K562 (cell line): ENCODE measurements around the gene NOBOX. TPM values are rescaled to one million over a fixed set of nuclear protein-coding genes. Genes with fewer than 3 reads are reported as not detected.

Source experiments
- ATAC-seq: fragments of 200-7000 bp; cut with Tn5 transposase; 3 replicates; pipeline ENCODE4 v1.9.1; 2020; ENCODE audit warnings: moderate library complexity
- BruUV-seq: library from RNA; stranded (reverse); fragments of 400-500 nt; replicated peaks from 2 replicates; lab custom pipeline; 2021; lab: Mats Ljungman, UMichigan
- CTCF ChIA-PET: fragments of 300-600 bp; formaldehyde crosslinking; extraction: SDS; loops from one replicate; lab custom pipeline; 2021; ENCODE audit warnings: low intra/inter-chr PET ratio; lab: Yijun Ruan, JAX
- POLR2A ChIA-PET: fragments of 300-600, 350-650 bp; sonication (Branson Sonifier 250); formaldehyde crosslinking; extraction: SDS; loops from one replicate; lab custom pipeline; 2021; ENCODE audit warnings: antibody characterized with exemption, inconsistent platforms; lab: Yijun Ruan, JAX
- DNase-seq, 4 experiments: peaks; one replicate each; pipeline versions ENCODE4 v3.0.0 to v3.0.0-alpha.2; 2011 to 2018; ENCODE audit warnings: low spot score in 3 of 4, mixed read lengths in 3 of 4; ENCODE audit errors: extremely low read depth in 1 of 4
- FAIRE-seq: peaks from 2 replicates; lab custom pipeline; 2011; peaks lifted over from hg19 to GRCh38; lab: Jason Lieb, UNC
- H2AFZ ChIP-seq: 2 replicates; pipeline ENCODE4 v1.6.0; 2011; ENCODE audit warnings: low read depth, low read length, control low read depth, inconsistent platforms
- H3K27ac ChIP-seq: fragments of 200-600 bp; 3 replicates; pipeline ENCODE4 v1.8.0; 2011; ENCODE audit warnings: low read depth, mild to moderate bottlenecking, control low read depth, inconsistent platforms, low read length, moderate library complexity, mixed read lengths; ENCODE audit errors: extremely low read depth
- H3K27me3 ChIP-seq, 2 experiments: fragments of 300-600 bp in 1 of 2; 2 replicates in 1 of 2; 3 replicates in 1 of 2; pipeline versions ENCODE4 v1.6.0 to v1.8.0; 2011; ENCODE audit warnings: inconsistent platforms in 2 of 2, low read length in 2 of 2, mild to moderate bottlenecking in 1 of 2, mixed read lengths in 1 of 2, moderate library complexity in 1 of 2; ENCODE audit not compliant: control insufficient read depth in 2 of 2, insufficient read depth in 2 of 2
- H3K36me3 ChIP-seq: fragments of 300-600 bp; 3 replicates; pipeline ENCODE4 v1.8.0; 2011; ENCODE audit warnings: mild to moderate bottlenecking, low read length, inconsistent platforms; ENCODE audit not compliant: control insufficient read depth, insufficient read depth
- H3K4me1 ChIP-seq, 2 experiments: fragments of 200-600 bp in 1 of 2; replicated peaks in 1 of 2; 2 replicates in 1 of 2; 3 replicates in 1 of 2; pipeline versions ENCODE4 v1.5.1 to v1.8.0; 2011; ENCODE audit warnings: inconsistent platforms in 2 of 2, low read length in 2 of 2, mild to moderate bottlenecking in 1 of 2, mixed read lengths in 1 of 2, moderate library complexity in 1 of 2; ENCODE audit not compliant: control insufficient read depth in 2 of 2, insufficient read depth in 2 of 2
- H3K4me2 ChIP-seq: 2 replicates; pipeline ENCODE4 v1.6.1; 2011; ENCODE audit warnings: low read length, control low read depth, inconsistent platforms, mixed read lengths; ENCODE audit not compliant: insufficient read depth
- H3K4me3 ChIP-seq: fragments of 200-600 bp; sonication (generic), shearing (Covaris generic); 2 replicates; pipeline ENCODE4 v1.5.1; 2016; ENCODE audit warnings: control low read depth, inconsistent platforms
- H3K79me2 ChIP-seq: fragments of 200-600 bp; 3 replicates; pipeline ENCODE4 v1.8.0; 2011; ENCODE audit warnings: low read length, inconsistent platforms; ENCODE audit not compliant: control insufficient read depth, insufficient read depth
- H3K9ac ChIP-seq, 2 experiments: 2 replicates each; pipeline versions ENCODE4 v1.6.0 to v1.6.1; 2011; ENCODE audit warnings: low read depth in 2 of 2, low read length in 2 of 2, control low read depth in 1 of 2, inconsistent platforms in 1 of 2, mild to moderate bottlenecking in 1 of 2, mixed read lengths in 1 of 2; ENCODE audit not compliant: insufficient read depth in 1 of 2
- H3K9me1 ChIP-seq: one replicate; pipeline ENCODE4 v1.6.0; 2011; ENCODE audit warnings: inconsistent platforms, mild to moderate bottlenecking, low read length, moderate library complexity; ENCODE audit not compliant: control insufficient read depth, insufficient read depth
- H3K9me3 ChIP-seq: replicated peaks from 2 replicates; pipeline ENCODE4 v1.5.1; 2011; ENCODE audit warnings: low read depth, low read length, inconsistent platforms; ENCODE audit not compliant: control insufficient read depth, insufficient read depth
- H4K20me1 ChIP-seq: replicated peaks from 2 replicates; pipeline ENCODE4 v1.6.1; 2011; ENCODE audit warnings: low read length, inconsistent platforms, mixed read lengths; ENCODE audit not compliant: control insufficient read depth, insufficient read depth
- ATF4 ChIP-seq: fragments of 450-650 bp; formaldehyde crosslinking; IDR thresholded peaks from 2 replicates; pipeline ENCODE4 v1.4.0; 2022; ENCODE audit warnings: mild to moderate bottlenecking, moderate library complexity
- CHD1 ChIP-seq: fragments of 200-600 bp; sonication (generic); IDR thresholded peaks from one replicate; pipeline ENCODE4 v1.6.1; 2012; ENCODE audit warnings: mild to moderate bottlenecking, moderate library complexity, low read length, inconsistent platforms
- ELK1 ChIP-seq: sonication (generic); formaldehyde crosslinking; IDR thresholded peaks from 2 replicates; pipeline ENCODE4 v1.8.1; 2022; ENCODE audit warnings: missing genetic modification reagents
- ERF ChIP-seq: fragments of 450-650 bp; formaldehyde crosslinking; IDR thresholded peaks from 2 replicates; pipeline ENCODE4 v1.4.0; 2020; ENCODE audit warnings: mild to moderate bottlenecking, mixed read lengths
- ETV5 ChIP-seq: sonication (generic); formaldehyde crosslinking; IDR thresholded peaks from 2 replicates; pipeline ENCODE4 v1.4.0; 2020; ENCODE audit warnings: low read depth, mild to moderate bottlenecking, missing genetic modification reagents
- FOXJ2 ChIP-seq: fragments of 200-800 bp; sonication (Bioruptor generic); IDR thresholded peaks from 2 replicates; pipeline ENCODE4 v1.6.1; 2016; ENCODE audit warnings: missing genetic modification characterization, missing compliant biosample characterization
- HDAC2 ChIP-seq: fragments of 450-650 bp; IDR thresholded peaks from 2 replicates; pipeline ENCODE4 v1.6.1; 2016; ENCODE audit warnings: mild to moderate bottlenecking
- KLF16 ChIP-seq: IDR thresholded peaks from 2 replicates; pipeline ENCODE4 v1.6.1; 2016; ENCODE audit warnings: antibody characterized with exemption
- MEIS2 ChIP-seq: fragments of 450-650 bp; IDR thresholded peaks from 2 replicates; pipeline ENCODE4 v1.6.1; 2014; ENCODE audit warnings: mild to moderate bottlenecking; ENCODE audit not compliant: partially characterized antibody
- NFATC3 ChIP-seq: fragments of 450-650 bp; IDR thresholded peaks from 2 replicates; pipeline ENCODE4 v1.6.1; 2017; ENCODE audit warnings: mild to moderate bottlenecking
- RBM22 ChIP-seq: fragments of 200-400 bp; formaldehyde crosslinking; IDR thresholded peaks from 2 replicates; pipeline ENCODE4 v1.6.1; 2018; ENCODE audit warnings: low read length, low read depth; ENCODE audit not compliant: poor library complexity, severe bottlenecking
- RFX5 ChIP-seq: IDR thresholded peaks from 2 replicates; pipeline ENCODE4 v1.6.1; 2011; ENCODE audit warnings: low read depth, mild to moderate bottlenecking, improper control_type of control experiment, low read length
- SREBF1 ChIP-seq: fragments of 150-350 bp; IDR thresholded peaks from 2 replicates; pipeline ENCODE4 v1.6.1; 2014; ENCODE audit warnings: antibody characterized with exemption, low read depth, low read length, borderline replicate concordance
- TCF15 ChIP-seq: fragments of 250-450 bp; sonication (Bioruptor Pico); IDR thresholded peaks from 2 replicates; pipeline ENCODE4 v1.8.0; 2022; ENCODE audit warnings: moderate library complexity, mild to moderate bottlenecking, inconsistent platforms
- YY1 ChIP-seq, 3 experiments: IDR thresholded peaks; 2 replicates each; pipeline ENCODE4 v1.6.1; 2011; ENCODE audit warnings: low read length in 2 of 3, mild to moderate bottlenecking in 2 of 3, moderate library complexity in 2 of 3, borderline replicate concordance in 1 of 3, control low read depth in 1 of 3, low read depth in 1 of 3; ENCODE audit not compliant: insufficient read depth in 3 of 3, insufficient replicate concordance in 2 of 3, control insufficient read depth in 1 of 3, insufficient read length in 1 of 3; ENCODE audit errors: extremely low read depth in 1 of 3
- ZKSCAN3 ChIP-seq: fragments of 250-450 bp; sonication (Bioruptor Pico); IDR thresholded peaks from 2 replicates; pipeline ENCODE4 v1.4.0; 2020
- ZNF655 ChIP-seq: fragments of 250-450 bp; sonication (Bioruptor Pico); IDR thresholded peaks from 2 replicates; pipeline ENCODE4 v1.5.0; 2021
- WGBS: fragments of 100-300 bp; shearing (Covaris generic); methylation state at CpG from one replicate; pipeline ENCODE4 v1.1.6; 2016; ENCODE audit warnings: low coverage, mixed read lengths; ENCODE audit not compliant: insufficient coverage; ENCODE audit errors: missing lambda C conversion rate; 5-methylcytosine and 5-hydroxymethylcytosine counted together
- in situ Hi-C: fragments of 300-500 bp; cut with MboI; formaldehyde crosslinking; loops from 4 replicates; pipeline ENCODE4 v1.15.0; 2018; ENCODE audit warnings: inconsistent platforms, mixed read lengths
- intact Hi-C: fragments of 100-400 bp; cut with micrococcal nuclease; formaldehyde crosslinking; loops from 2 replicates; pipeline ENCODE4 v1.14.2; 2022
- polyA plus RNA-seq, 8 experiments: library from polyadenylated mRNA; depleted of rRNA in 4 of 8; stranded (reverse) in 5 of 8; unstranded in 3 of 8; fragments of >200 nt; fragmentation: Nextera tagmentation in 2 of 8; fragmentation: Illumina TruSeq in 1 of 8; extraction: Ambion mirVana in 2 of 8; extraction: Trizol in 1 of 8; gene quantifications; 2 replicates each; pipeline versions ENCODE4 v1.2.1 to v1.2.3, GENCODE V29; 2011 to 2014; ENCODE audit warnings: inconsistent platforms in 1 of 8, missing spikeins in 1 of 8
- total RNA-seq, 7 experiments: library from RNA; depleted of rRNA in 6 of 7; stranded (reverse); fragments of >200 nt in 6 of 7; fragmentation: Illumina TruSeq in 2 of 7; extraction: Trizol in 2 of 7; gene quantifications; 2 replicates each; pipeline versions ENCODE4 v1.2.1 to v1.2.3, GENCODE V29; 2011 to 2021; ENCODE audit warnings: low replicate concordance in 1 of 7

The NOBOX gene
- total and polyA plus RNA-seq, 9 of the 15 experiments (the other 6 are each of a cell fraction or from before 2014, with no cell fraction given), result not detected

GRCh38 chr7:144452064-144452463 lies 48.6 kb upstream of the NOBOX start:
- no peak for ATAC-seq
- CTCF ChIA-PET, result no interaction called here
- intact Hi-C loops, result no loop called here
- TF ChIP-seq CHD1, result no peak
- no peak for TF ChIP-seq YY1 (IDR thresholded peaks at IDR 0.05; ENCODE audit: borderline replicate concordance in 1 of 3, control insufficient read depth in 1 of 3, extremely low read depth in 1 of 3, insufficient read depth in 3 of 3, insufficient read length in 1 of 3, insufficient replicate concordance in 2 of 3, low read depth in 1 of 3, low read length in 2 of 3)
- no peak for TF ChIP-seq SREBF1
- no peak for TF ChIP-seq MEIS2
- no peak for TF ChIP-seq ZKSCAN3 (CRISPR knock-in tag)
- TF ChIP-seq FOXJ2 (tag), result no peak
- no peak for TF ChIP-seq HDAC2
- TF ChIP-seq ETV5, result no peak
- TF ChIP-seq ZNF655 (CRISPR knock-in tag), result no peak
- no peak for TF ChIP-seq KLF16
- TF ChIP-seq RBM22, result no peak
- TF ChIP-seq RFX5, result no peak
- no peak for TF ChIP-seq TCF15 (CRISPR knock-in tag)
- TF ChIP-seq ERF (CRISPR knock-in tag), result no peak
- TF ChIP-seq ATF4 (CRISPR knock-in tag), result no peak
- no peak for TF ChIP-seq ELK1 (CRISPR knock-in tag)
- no peak for TF ChIP-seq NFATC3
- BruUV-seq, result no TSS peak
- Histone ChIP-seq H3K79me2 (no peaks in the 10 kb centered on the region), H3K27me3 (no peaks in the 10 kb centered on the region), H3K9ac (no peak overlapping the region), H4K20me1 (no peaks in the 10 kb centered on the region), H3K4me3 (no peak overlapping the region), H2AFZ (no peak overlapping the region), H3K9me1 (no peaks in the 10 kb centered on the region), H3K36me3 (no peaks in the 10 kb centered on the region), H3K4me1 (no peaks in the 10 kb centered on the region), H3K4me2 (no peak overlapping the region), H3K27ac (no peak overlapping the region), H3K9me3 (no peaks in the 10 kb centered on the region)
- no peak for FAIRE-seq
- WGBS, result 0% methylated on average over 5 of the region's 5 CpGs
- in situ Hi-C loops, result no loop called here
- DNase-seq, result no peak
- POLR2A ChIA-PET, result no interaction called here
